HepG2 (cell line): ENCODE measurements around the gene EPM2A. TPM values are rescaled to one million over a fixed set of nuclear protein-coding genes. Genes with fewer than 3 reads are reported as not detected.
A peak's percentile ranks its signal among the peaks of the same experiment; 100 is the strongest.

Experiments used
- CCAR2 ChIP-seq: fragments of 200-400 bp; formaldehyde crosslinking; optimal IDR thresholded peaks from 2 replicates; pipeline ENCODE3; 2018; ENCODE audit warnings: low read depth, mild to moderate bottlenecking, low read length, moderate library complexity
- CHCHD3 ChIP-seq: sonication (generic); formaldehyde crosslinking; IDR thresholded peaks from 2 replicates; pipeline ENCODE4 v1.8.0; 2022; ENCODE audit warnings: mild to moderate bottlenecking, missing genetic modification reagents, moderate library complexity
- CSRNP1 ChIP-seq: sonication (generic); formaldehyde crosslinking; IDR thresholded peaks from 2 replicates; pipeline ENCODE4 v1.8.1; 2023; ENCODE audit warnings: mild to moderate bottlenecking, missing genetic modification reagents
- DBP ChIP-seq: sonication (generic); formaldehyde crosslinking; IDR thresholded peaks from 2 replicates; pipeline ENCODE4 v1.4.0; 2020; ENCODE audit warnings: missing genetic modification reagents; ENCODE audit errors: not compliant biosample characterization
- ELF4 ChIP-seq: sonication (generic); formaldehyde crosslinking; IDR thresholded peaks from 2 replicates; pipeline ENCODE4 v1.5.0; 2020; ENCODE audit warnings: missing genetic modification reagents, mild to moderate bottlenecking, moderate library complexity, borderline replicate concordance
- JUND ChIP-seq: sonication (generic); formaldehyde crosslinking; IDR thresholded peaks from 2 replicates; pipeline ENCODE4 v1.8.0; 2022; ENCODE audit warnings: mild to moderate bottlenecking, missing genetic modification reagents
- MBNL3 ChIP-seq: fragments of 250-450 bp; sonication (Bioruptor Pico); conservative IDR thresholded peaks from 2 replicates; pipeline ENCODE4 v1.8.0; 2022; ENCODE audit warnings: mild to moderate bottlenecking, inconsistent platforms
- NCOA5 ChIP-seq: sonication (generic); formaldehyde crosslinking; IDR thresholded peaks from 2 replicates; pipeline ENCODE4 v1.4.0; 2020; ENCODE audit warnings: missing genetic modification reagents
- NFKBIZ ChIP-seq: IDR thresholded peaks from 2 replicates; pipeline ENCODE4 v1.6.1; 2018; ENCODE audit warnings: missing genetic modification reagents, missing compliant biosample characterization
- NFYB ChIP-seq: sonication (generic); formaldehyde crosslinking; IDR thresholded peaks from 2 replicates; pipeline ENCODE4 v1.4.0; 2020; ENCODE audit warnings: missing genetic modification reagents
- PPARG ChIP-seq: conservative IDR thresholded peaks from 2 replicates; pipeline ENCODE4 v1.6.1; 2016; ENCODE audit warnings: missing biosample characterization, missing genetic modification reagents
- REXO4 ChIP-seq: sonication (generic); formaldehyde crosslinking; IDR thresholded peaks from 2 replicates; pipeline ENCODE4 v1.8.0; 2022; ENCODE audit warnings: missing genetic modification reagents, mild to moderate bottlenecking, borderline replicate concordance
- TARDBP ChIP-seq: sonication (generic); formaldehyde crosslinking; IDR thresholded peaks from 2 replicates; pipeline ENCODE4 v1.8.0; 2022; ENCODE audit warnings: mild to moderate bottlenecking, missing genetic modification reagents
- ZBTB26 ChIP-seq: IDR thresholded peaks from 2 replicates; pipeline ENCODE4 v1.6.1; 2016; ENCODE audit warnings: missing compliant biosample characterization, missing genetic modification reagents, borderline replicate concordance
- ZBTB42 ChIP-seq: sonication (generic); formaldehyde crosslinking; IDR thresholded peaks from 2 replicates; pipeline ENCODE4 v1.5.0; 2020; ENCODE audit warnings: mild to moderate bottlenecking, missing genetic modification reagents
- ZBTB7A ChIP-seq: sonication (generic); formaldehyde crosslinking; IDR thresholded peaks from 2 replicates; pipeline ENCODE4 v1.8.0; 2022; ENCODE audit warnings: mild to moderate bottlenecking, missing genetic modification reagents
- ZFP62 ChIP-seq: sonication (generic); formaldehyde crosslinking; IDR thresholded peaks from 2 replicates; pipeline ENCODE4 v1.4.0; 2020; ENCODE audit warnings: missing genetic modification reagents
- ZNF160 ChIP-seq: sonication (generic); formaldehyde crosslinking; IDR thresholded peaks from 2 replicates; pipeline ENCODE4 v1.8.0; 2022; ENCODE audit warnings: mild to moderate bottlenecking, inconsistent platforms, missing genetic modification reagents
- ZNF501 ChIP-seq: sonication (generic); formaldehyde crosslinking; IDR thresholded peaks from 2 replicates; pipeline ENCODE4 v1.5.1; 2020; ENCODE audit warnings: mild to moderate bottlenecking, moderate library complexity, missing genetic modification reagents
- ZNF510 ChIP-seq: sonication (generic); formaldehyde crosslinking; IDR thresholded peaks from 2 replicates; pipeline ENCODE4 v1.4.0; 2020; ENCODE audit warnings: low read depth, mild to moderate bottlenecking, missing genetic modification reagents
- ZNF550 ChIP-seq: sonication (generic); formaldehyde crosslinking; IDR thresholded peaks from 2 replicates; pipeline ENCODE4 v1.4.0; 2020; ENCODE audit warnings: mild to moderate bottlenecking, missing genetic modification reagents, borderline replicate concordance
- ZNF75D ChIP-seq: sonication (generic); formaldehyde crosslinking; IDR thresholded peaks from 2 replicates; pipeline ENCODE4 v1.8.1; 2023; ENCODE audit warnings: missing genetic modification reagents, mild to moderate bottlenecking, borderline replicate concordance
- ZNF841 ChIP-seq: sonication (generic); formaldehyde crosslinking; IDR thresholded peaks from 2 replicates; pipeline ENCODE4 v1.8.1; 2023; ENCODE audit warnings: missing genetic modification reagents, borderline replicate concordance
- ZSCAN12 ChIP-seq: sonication (generic); formaldehyde crosslinking; IDR thresholded peaks from 2 replicates; pipeline ENCODE4 v1.9.0; 2021; ENCODE audit warnings: mild to moderate bottlenecking, missing genetic modification reagents
- polyA plus RNA-seq, 8 experiments: library from polyadenylated mRNA; depleted of rRNA in 3 of 8; stranded (reverse) in 7 of 8; unstranded in 1 of 8; fragments of >200 nt; fragmentation: Illumina TruSeq in 4 of 8; extraction: Trizol in 4 of 8; gene quantifications; 2 replicates each; pipeline versions ENCODE4 v1.2.1 to v1.2.3, GENCODE V29; 2011 to 2016; ENCODE audit warnings: low read depth in 4 of 8, missing spikeins in 1 of 8, mixed read lengths in 1 of 8; ENCODE audit not compliant: insufficient read depth in 1 of 8
- total RNA-seq, 5 experiments: library from RNA; depleted of rRNA; stranded (reverse); fragments of >200 nt; fragmentation: Illumina TruSeq; extraction: Trizol; gene quantifications; 2 replicates each; pipeline ENCODE4 v1.2.3, GENCODE V29; 2016; ENCODE audit warnings: low read depth in 1 of 5

Gene EPM2A
- total and polyA plus RNA-seq, 2 of the 13 experiments (the other 11 are each of a cell fraction or from before 2014, with no cell fraction given): 4.6 to 9.2 TPM

- TF ChIP-seq ZNF501 (CRISPR knock-in tag) (peak; percentile 53; the same call in 1 of the 2 replicates), PPARG (CRISPR knock-in tag) (no peak), ZNF75D (CRISPR knock-in tag) (peak; percentile 34; the same call in 1 of the 2 replicates), ZBTB42 (CRISPR knock-in tag) (no peak), REXO4 (no peak), NCOA5 (CRISPR knock-in tag) (no peak), ZNF550 (CRISPR knock-in tag) (peak; percentile 93; the same call in 1 of the 2 replicates), CSRNP1 (CRISPR knock-in tag) (no peak), ZBTB26 (peak; percentile 61), ZSCAN12 (CRISPR knock-in tag) (peak; percentile 75), ZBTB7A (CRISPR knock-in tag) (peak; percentile 90; the same call in 1 of the 2 replicates), JUND (CRISPR knock-in tag) (no peak), TARDBP (peak; percentile 79), NFYB (CRISPR knock-in tag) (peak; percentile 49), DBP (CRISPR knock-in tag) (peak; percentile 14), CCAR2 (peak; percentile 80), ZFP62 (no peak), ZNF841 (CRISPR knock-in tag) (peak; percentile 79; the same call in 1 of the 2 replicates), ZNF510 (peak; percentile 83; the same call in 1 of the 2 replicates), ZNF160 (peak; percentile 77), MBNL3 (no peak), NFKBIZ (CRISPR knock-in tag) (0 out of 2 replicates have a peak, but pooled peaks have one; percentile 67), ELF4 (CRISPR knock-in tag) (peak; percentile 54; the same call in 1 of the 2 replicates), CHCHD3 (CRISPR knock-in tag) (no peak; the same call in none of the 2 replicates)
Observed at GRCh38 chr6:145734486-145735355, 599 bp downstream of the EPM2A start (continued).
